GM19023 (cell line): ENCODE results near the gene LMTK3.

Experiments
- ATAC-seq: cut with Tn5 transposase; IDR thresholded peaks from one replicate; pipeline ENCODE4 v1.9.1; 2021; ENCODE audit warnings: mild to moderate bottlenecking, moderate library complexity; ENCODE audit not compliant: unreplicated experiment

LMTK3 gene

GRCh38 chr19:48450441-48450840 lies 61.2 kb downstream of the LMTK3 start:
- no peak for ATAC-seq

- ATAC-seq = no peak
Measured at GRCh38 chr19:48448563-48448962, 63.1 kb downstream of the LMTK3 start.

DNA sequence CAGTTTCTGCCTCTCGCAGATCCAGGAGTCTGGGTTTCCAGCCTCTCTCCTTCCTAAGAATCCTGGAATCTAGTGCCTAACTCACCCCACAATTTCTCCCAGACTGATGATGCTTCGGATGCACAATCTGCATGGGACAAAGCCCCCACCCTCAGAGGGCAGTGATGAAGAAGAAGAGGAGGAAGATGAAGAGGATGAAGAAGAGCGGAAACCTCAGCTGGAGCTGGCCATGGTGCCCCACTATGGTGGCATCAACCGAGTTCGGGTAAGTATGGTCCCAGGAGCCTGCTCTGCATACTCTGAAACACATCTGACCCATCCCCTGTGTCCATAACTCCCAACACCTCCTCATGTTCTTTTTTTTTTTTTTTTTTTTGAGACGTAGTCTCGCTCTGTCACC lies 65.1 kb downstream of the LMTK3 start:
- ATAC-seq = no peak

DNA sequence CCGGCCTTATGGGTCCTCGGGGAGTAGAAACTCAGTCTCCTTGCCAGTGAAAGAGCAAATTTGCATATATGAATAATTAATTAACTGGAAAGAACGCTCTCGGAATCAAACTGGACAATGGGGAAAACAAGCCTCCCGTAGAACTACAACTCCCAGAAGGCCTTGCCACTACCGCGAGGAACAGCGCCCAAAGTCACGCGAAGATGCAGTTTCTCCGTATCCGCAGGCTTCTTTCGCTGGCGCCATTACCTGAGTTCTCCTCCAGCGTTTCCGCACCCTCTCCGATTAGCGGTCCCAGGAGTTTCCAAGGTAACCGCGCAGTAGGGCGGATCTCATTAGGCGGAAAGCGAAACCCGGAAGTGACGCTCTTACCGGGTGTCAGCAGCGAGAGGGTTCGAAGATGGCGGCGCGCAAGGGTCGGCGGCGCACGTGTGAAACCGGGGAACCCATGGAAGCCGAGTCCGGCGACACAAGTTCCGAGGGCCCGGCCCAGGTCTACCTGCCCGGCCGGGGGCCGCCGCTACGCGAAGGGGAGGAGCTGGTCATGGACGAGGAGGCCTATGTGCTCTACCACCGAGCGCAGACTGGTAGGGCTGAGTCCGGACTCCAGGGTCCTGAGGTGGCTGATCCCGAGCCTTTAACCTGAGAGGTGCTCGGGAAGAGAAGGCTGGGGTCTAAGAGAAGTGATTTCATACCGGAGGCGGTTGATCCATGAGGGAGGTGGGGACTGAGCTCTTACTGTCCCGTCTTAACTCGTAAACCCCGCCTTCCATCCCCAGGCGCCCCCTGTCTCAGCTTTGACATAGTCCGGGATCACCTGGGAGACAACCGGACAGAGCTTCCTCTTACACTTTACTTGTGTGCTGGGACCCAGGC lies 65.8 kb downstream of the LMTK3 start, which contains the start of gene GRWD1:
TSS of gene GRWD1 (plus strand) at position 378 of the 876 bp plus-strand sequence. CDS start at position 401, 23 bp downstream.
- ATAC-seq = peak; percentile 79

DNA sequence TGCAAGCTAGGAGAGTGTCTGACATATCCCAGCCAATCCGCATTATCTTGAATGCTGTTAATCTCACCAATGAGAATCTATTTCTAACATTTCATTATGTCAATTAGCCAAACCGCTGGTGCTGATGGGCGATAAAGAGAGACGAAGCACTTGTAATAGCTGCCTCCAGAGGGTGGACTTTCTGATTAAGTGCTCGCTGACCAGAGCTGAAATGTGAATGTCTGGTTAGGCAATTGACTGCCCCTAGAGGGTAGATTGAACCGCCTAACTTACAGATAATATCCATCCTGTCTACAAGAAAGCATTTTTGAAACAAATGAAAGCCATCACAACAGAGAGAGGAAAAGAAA lies 66.4 kb downstream of the LMTK3 start:
- peak; percentile 24 for ATAC-seq

DNA sequence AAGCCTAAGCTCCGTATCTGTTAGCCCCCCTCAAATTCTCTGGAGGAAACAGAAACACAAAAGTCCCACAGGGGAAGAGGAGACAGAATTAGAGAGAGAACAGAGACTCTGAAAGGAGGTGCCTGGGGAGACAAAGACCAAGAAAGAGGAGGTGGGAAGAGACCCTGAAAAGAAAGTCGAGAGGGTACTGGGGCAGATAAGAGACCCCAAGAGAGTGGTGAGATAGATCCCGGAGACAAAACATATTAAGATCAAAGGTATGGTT lies 66.8 kb downstream of the LMTK3 start:
- no peak for ATAC-seq

- no peak for ATAC-seq
Measured at GRCh38 chr19:48444129-48444935, 67.3 kb downstream of the LMTK3 start.

DNA sequence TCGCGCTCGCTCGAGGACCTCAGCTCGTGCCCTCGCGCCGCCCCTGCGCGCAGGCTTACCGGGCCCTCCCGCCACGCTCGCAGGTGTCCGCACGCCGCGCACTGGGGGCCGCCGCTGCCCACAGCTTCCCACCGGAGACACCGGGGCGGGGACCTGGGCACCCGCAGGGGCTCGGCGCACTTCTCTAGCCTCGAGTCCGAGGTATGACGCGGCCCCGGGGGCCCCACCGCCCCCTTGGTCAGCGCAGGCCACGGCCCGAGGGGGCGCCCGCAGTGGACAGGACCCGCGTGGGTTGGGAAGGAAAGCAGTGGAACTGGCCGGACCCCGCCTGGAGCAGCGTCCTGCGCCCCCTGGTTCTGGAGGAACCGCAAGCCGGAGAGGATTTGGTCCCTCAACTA lies 67.9 kb downstream of the LMTK3 start:
- no peak for ATAC-seq

GRCh38 chr19:48443256-48443655 lies 68.4 kb downstream of the LMTK3 start:
- no peak for ATAC-seq

GRCh38 chr19:48442116-48443035 lies 69.3 kb downstream of the LMTK3 start:
- no peak for ATAC-seq

DNA sequence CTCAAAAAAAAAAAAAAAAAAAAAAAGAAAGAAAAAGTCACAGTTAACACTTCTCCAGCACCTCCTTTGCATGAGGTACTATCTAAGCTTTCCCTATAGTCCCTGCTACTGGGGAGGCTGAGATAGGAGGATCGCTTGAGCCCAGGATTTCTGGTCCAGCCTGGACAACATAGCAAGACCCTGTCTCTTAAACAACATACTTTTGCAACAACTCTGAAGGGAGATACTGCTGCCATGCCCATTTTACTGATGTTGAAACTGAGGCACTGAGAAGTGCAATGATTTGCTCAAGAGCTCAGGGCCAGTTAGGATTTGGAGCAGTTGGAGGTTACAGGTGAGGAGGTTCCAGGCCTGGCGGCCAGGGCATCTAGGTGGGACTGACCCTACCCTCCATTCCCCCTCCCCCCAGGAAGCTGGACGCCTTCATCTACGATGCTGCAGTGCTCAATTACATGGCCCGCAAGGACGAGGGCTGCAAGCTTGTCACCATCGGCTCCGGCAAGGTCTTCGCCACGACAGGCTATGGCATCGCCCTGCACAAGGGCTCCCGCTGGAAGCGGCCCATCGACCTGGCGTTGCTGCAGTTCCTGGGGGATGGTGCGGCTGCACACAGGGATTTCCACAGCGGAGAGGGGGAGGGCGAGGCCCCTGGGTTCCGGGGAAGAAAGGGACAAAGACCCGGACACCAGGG lies 70.1 kb downstream of the LMTK3 start:
- ATAC-seq = no peak

DNA sequence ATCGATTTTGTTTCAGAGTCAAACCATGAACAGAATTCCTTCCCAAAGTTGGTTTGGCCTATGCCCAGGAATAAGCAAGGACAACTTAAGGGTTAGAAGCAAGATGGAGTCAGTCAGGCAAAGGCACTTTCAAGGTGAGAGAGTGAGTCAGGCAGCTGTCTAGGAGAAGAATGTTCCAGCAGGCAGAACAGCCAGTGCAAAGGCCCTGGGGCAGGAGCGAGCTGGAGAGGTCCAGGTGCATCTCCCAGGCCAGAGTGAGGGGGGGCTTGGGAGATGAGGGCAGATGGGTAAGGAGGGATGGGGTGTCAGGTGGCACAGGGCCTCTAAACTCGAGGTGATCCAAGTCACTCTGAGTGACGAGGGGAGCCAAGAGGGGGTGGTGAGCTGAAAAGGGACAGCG lies 75.0 kb downstream of the LMTK3 start:
- no peak for ATAC-seq
